Measurements from ENCODE around the gene TMEM87A. TPM values are rescaled to one million over a fixed set of nuclear protein-coding genes. Genes with fewer than 3 reads are reported as not detected.

Gene TMEM87A, protein sequence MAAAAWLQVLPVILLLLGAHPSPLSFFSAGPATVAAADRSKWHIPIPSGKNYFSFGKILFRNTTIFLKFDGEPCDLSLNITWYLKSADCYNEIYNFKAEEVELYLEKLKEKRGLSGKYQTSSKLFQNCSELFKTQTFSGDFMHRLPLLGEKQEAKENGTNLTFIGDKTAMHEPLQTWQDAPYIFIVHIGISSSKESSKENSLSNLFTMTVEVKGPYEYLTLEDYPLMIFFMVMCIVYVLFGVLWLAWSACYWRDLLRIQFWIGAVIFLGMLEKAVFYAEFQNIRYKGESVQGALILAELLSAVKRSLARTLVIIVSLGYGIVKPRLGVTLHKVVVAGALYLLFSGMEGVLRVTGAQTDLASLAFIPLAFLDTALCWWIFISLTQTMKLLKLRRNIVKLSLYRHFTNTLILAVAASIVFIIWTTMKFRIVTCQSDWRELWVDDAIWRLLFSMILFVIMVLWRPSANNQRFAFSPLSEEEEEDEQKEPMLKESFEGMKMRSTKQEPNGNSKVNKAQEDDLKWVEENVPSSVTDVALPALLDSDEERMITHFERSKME
- 34.4 and 35.1 TPM in 2 replicates for total RNA-seq (ENCODE audit: low replicate concordance)

DNA sequence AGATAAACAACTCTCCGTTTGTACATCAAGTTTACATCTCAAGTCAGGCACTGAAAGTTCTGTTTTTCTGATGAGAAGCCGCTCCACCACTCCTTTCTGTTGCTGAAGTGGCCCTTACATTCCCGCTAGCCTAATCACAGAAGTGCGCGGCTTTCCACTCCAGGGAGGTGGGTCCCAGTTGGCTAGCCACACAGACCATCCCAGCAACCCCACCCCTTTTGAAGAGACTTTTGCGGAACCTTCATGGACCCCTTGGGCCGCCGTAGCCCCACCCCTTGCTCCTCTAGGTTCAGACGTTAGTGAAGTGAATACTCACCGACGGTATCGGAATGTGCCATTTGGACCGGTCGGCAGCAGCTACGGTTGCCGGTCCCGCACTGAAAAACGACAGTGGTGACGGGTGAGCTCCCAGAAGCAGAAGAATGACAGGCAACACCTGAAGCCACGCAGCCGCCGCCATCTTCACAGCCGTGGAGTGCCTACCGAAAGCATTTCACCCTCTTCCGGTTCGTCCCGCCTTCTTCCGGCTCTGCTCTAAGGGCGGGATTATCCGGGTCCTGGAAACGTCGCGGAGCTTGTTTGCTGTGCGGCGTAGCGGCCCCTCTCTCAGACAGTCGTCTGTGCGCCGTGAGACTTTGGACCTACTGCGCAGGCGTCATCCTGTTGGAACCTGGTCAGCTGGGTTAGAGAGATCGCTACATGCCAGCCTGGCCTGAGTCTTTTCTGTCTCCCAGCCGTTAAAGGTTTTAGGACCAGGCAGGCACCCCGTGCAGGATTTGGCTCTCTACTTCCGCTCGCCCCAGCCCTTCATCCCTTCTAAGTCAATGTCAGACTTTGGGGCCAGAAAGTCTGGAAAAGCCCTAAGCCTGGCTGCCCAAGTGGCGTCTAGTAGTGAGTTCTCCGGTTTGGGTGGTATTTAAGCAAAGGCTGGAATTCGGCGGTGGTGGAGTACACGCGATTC lies at the start of gene TMEM87A, which contains the start of gene GANC:
TMEM87A (minus strand) TSS at position 495 of the 961 bp plus-strand sequence; CDS start at position 460, 35 bp downstream.
GANC (plus strand) TSS at position 263 of the 961 bp plus-strand sequence. CDS start 1,281 bp downstream, outside the sequence.

GRCh38 chr15:42207674-42208579 lies 65.3 kb downstream of the TMEM87A start, which contains the start of gene VPS39:
VPS39 (minus strand) TSS chr15:42208304; CDS start chr15:42208153, 151 bp downstream.

Other genes with a start within 250 kb of the TMEM87A start
- not detected in 2 replicates for gene PLA2G4D, start 178.9 kb downstream of the TMEM87A start, total RNA-seq (ENCODE audit: low replicate concordance)
- not detected in 2 replicates for gene PLA2G4F, start 116.8 kb downstream of the TMEM87A start, total RNA-seq (ENCODE audit: low replicate concordance)
- 32.3 and 39.1 TPM in 2 replicates for gene VPS39, start 65.1 kb downstream of the TMEM87A start, total RNA-seq (ENCODE audit: low replicate concordance)
- 11.4 and 12.9 TPM in 2 replicates for gene GANC, start 232 bp downstream of the TMEM87A start, total RNA-seq (ENCODE audit: low replicate concordance)
- 0.60 and 2.6 TPM in 2 replicates for gene CAPN3, start 86.1 kb upstream of the TMEM87A start, total RNA-seq (ENCODE audit: low replicate concordance)
- 69.1 and 121 TPM in 2 replicates for gene ZNF106, start 217.7 kb upstream of the TMEM87A start, total RNA-seq (ENCODE audit: low replicate concordance)
- gene SNAP23, start 222.2 kb upstream of the TMEM87A start, total RNA-seq (ENCODE audit: low replicate concordance): 49.6 and 161 TPM in 2 replicates